Fibroblast of lung (primary cell): ENCODE results near the gene NUMBL. TPM values are rescaled to one million over a fixed set of nuclear protein-coding genes. Genes with fewer than 3 reads are reported as not detected.
"Not testable (repeated sequence)": the region's sequence is repeated elsewhere in the genome, so short reads cannot be mapped to it uniquely, and the experiment has no call there.

Source experiments
- DNase-seq, 2 donors: peaks; one replicate each; pipeline versions ENCODE4 v3.0.0 to v3.0.0-alpha.2; 2010; ENCODE audit warnings: low read depth in 2 of 2
- H2AFZ ChIP-seq: 2 replicates; pipeline ENCODE4 v1.5.1; 2012; ENCODE audit warnings: low read length, control low read depth, inconsistent platforms
- H3K27ac ChIP-seq: 2 replicates; pipeline ENCODE4 v1.5.1; 2011; ENCODE audit warnings: low read length, control low read depth; ENCODE audit not compliant: insufficient read depth
- H3K27me3 ChIP-seq: 2 replicates; pipeline ENCODE4 v1.5.1; 2011; ENCODE audit warnings: mild to moderate bottlenecking, low read length; ENCODE audit not compliant: control insufficient read depth, insufficient read depth
- H3K36me3 ChIP-seq: 2 replicates; pipeline ENCODE4 v1.5.1; 2011; ENCODE audit warnings: low read length; ENCODE audit not compliant: control insufficient read depth, insufficient read depth
- H3K4me1 ChIP-seq: 2 replicates; pipeline ENCODE4 v1.5.1; 2011; ENCODE audit warnings: low read length; ENCODE audit not compliant: control insufficient read depth, insufficient read depth; ENCODE audit errors: extremely low read depth
- H3K4me2 ChIP-seq: 2 replicates; pipeline ENCODE4 v1.5.1; 2011; ENCODE audit warnings: low read length, control low read depth; ENCODE audit not compliant: insufficient read depth; ENCODE audit errors: extremely low read depth
- H3K4me3 ChIP-seq, 4 experiments: fragments of 200-600 bp in 1 of 4; sonication (generic) in 1 of 4; replicated peaks in 1 of 4; 2 replicates each; pipeline ENCODE4 v1.5.1; 2011 to 2016; ENCODE audit warnings: low read length in 4 of 4, low read depth in 3 of 4, mild to moderate bottlenecking in 3 of 4, control low read depth in 2 of 4, inconsistent platforms in 1 of 4, mixed read lengths in 1 of 4; ENCODE audit not compliant: insufficient read depth in 1 of 4; ENCODE audit errors: control extremely low read depth in 1 of 4
- H3K79me2 ChIP-seq: 2 replicates; pipeline ENCODE4 v1.5.1; 2012; ENCODE audit warnings: mild to moderate bottlenecking, low read length, inconsistent platforms; ENCODE audit not compliant: control insufficient read depth, insufficient read depth
- H3K9ac ChIP-seq: 2 replicates; pipeline ENCODE4 v1.5.1; 2011; ENCODE audit warnings: mild to moderate bottlenecking, low read length, control low read depth; ENCODE audit not compliant: insufficient read depth
- H3K9me3 ChIP-seq: 2 replicates; pipeline ENCODE4 v1.5.1; 2012; ENCODE audit warnings: low read depth, low read length; ENCODE audit not compliant: control insufficient read depth, insufficient read depth
- H4K20me1 ChIP-seq: 2 replicates; pipeline ENCODE4 v1.5.1; 2011; ENCODE audit warnings: low read length; ENCODE audit not compliant: control insufficient read depth, insufficient read depth; ENCODE audit errors: extremely low read depth
- CTCF ChIP-seq, 2 donors: IDR thresholded peaks in 1 of 2; conservative IDR thresholded peaks in 1 of 2; 1 replicate in 1 of 2; 2 replicates in 1 of 2; pipeline ENCODE4 v1.5.1; 2011 to 2012; ENCODE audit warnings: low read length in 2 of 2, control low read depth in 1 of 2, inconsistent platforms in 1 of 2, low read depth in 1 of 2, mild to moderate bottlenecking in 1 of 2
- EZH2 ChIP-seq: IDR thresholded peaks from 2 replicates; pipeline ENCODE4 v1.5.1; 2012; ENCODE audit warnings: low read length, control low read depth, mild to moderate bottlenecking; ENCODE audit errors: missing control alignments
- polyA plus RNA-seq, 2 donors: library from polyadenylated mRNA; depleted of rRNA in 1 of 2; stranded (reverse) in 1 of 2; unstranded in 1 of 2; fragments of >200 nt; gene quantifications; 2 replicates each; pipeline ENCODE4 v1.2.1, GENCODE V29; 2011 to 2012; ENCODE audit warnings: missing spikeins in 1 of 2
- total RNA-seq: library from RNA; depleted of rRNA; stranded (reverse); fragments of >200 nt; gene quantifications from 2 replicates; pipeline ENCODE4 v1.2.1, GENCODE V29; 2014

NUMBL gene
- total and polyA plus RNA-seq, 2 donors (not counting 1 experiment from before 2014, with no cell fraction given): 28.2 to 33.4 TPM

GRCh38 chr19:40659116-40659515, 31.3 kb downstream of the NUMBL start:
- H3K27me3 ChIP-seq: no peaks in the 10 kb centered on the region
- no peak for DNase-seq

GRCh38 chr19:40658031-40658430, 32.4 kb downstream of the NUMBL start:
- no peak overlapping the region for H2AFZ ChIP-seq
- no peak for DNase-seq
- no peaks in the 10 kb centered on the region for H3K79me2 ChIP-seq
- H3K4me3 ChIP-seq: no peak overlapping the region
- no peaks in the 10 kb centered on the region for H3K36me3 ChIP-seq
- no peak overlapping the region for H3K9ac ChIP-seq
- H3K4me1 ChIP-seq: no peaks in the 10 kb centered on the region
- H4K20me1 ChIP-seq: no peaks in the 10 kb centered on the region
- no peak overlapping the region for H3K4me2 ChIP-seq
- no peak for TF ChIP-seq CTCF (conservative IDR thresholded peaks at IDR 0.05 in 1 of 2, IDR thresholded peaks at IDR 0.05 in 1 of 2; ENCODE audit: low read depth in 1 of 2, low read length in 2 of 2)
- TF ChIP-seq EZH2: no peak
- H3K27me3 ChIP-seq: no peaks in the 10 kb centered on the region
- H3K27ac ChIP-seq: no peak overlapping the region
- H3K9me3 ChIP-seq: no peaks in the 10 kb centered on the region

More at GRCh38 chr19:40659116-40659515, 31.3 kb downstream of the NUMBL start:
- Histone ChIP-seq H3K4me2 (no peak overlapping the region), H3K27ac (no peak overlapping the region), H3K9me3 (no peaks in the 10 kb centered on the region), H3K9ac (no peak overlapping the region), H3K4me3 (no peak overlapping the region), H2AFZ (no peak overlapping the region), H3K79me2 (no peaks in the 10 kb centered on the region), H4K20me1 (no peaks in the 10 kb centered on the region), H3K36me3 (no peaks in the 10 kb centered on the region), H3K4me1 (peaks cover 6% of the 10 kb centered on the region)
- TF ChIP-seq EZH2 (no peak), CTCF (conservative IDR thresholded peaks at IDR 0.05 in 1 of 2, IDR thresholded peaks at IDR 0.05 in 1 of 2; ENCODE audit: low read depth in 1 of 2, low read length in 2 of 2) (no peak)

GRCh38 chr19:40655684-40656083, 34.8 kb downstream of the NUMBL start:
- not testable (repeated sequence) for H3K27ac ChIP-seq, H3K36me3 ChIP-seq, DNase-seq, H3K27me3 ChIP-seq, H3K4me3 ChIP-seq, H3K4me2 ChIP-seq, H3K9me3 ChIP-seq, H3K4me1 ChIP-seq, H3K79me2 ChIP-seq, H2AFZ ChIP-seq, H4K20me1 ChIP-seq, H3K9ac ChIP-seq

- not testable (repeated sequence) for H3K4me2 ChIP-seq, H3K79me2 ChIP-seq, H3K36me3 ChIP-seq, H3K9me3 ChIP-seq, H2AFZ ChIP-seq, H3K9ac ChIP-seq, H4K20me1 ChIP-seq, H3K27ac ChIP-seq, H3K4me1 ChIP-seq, H3K27me3 ChIP-seq, H3K4me3 ChIP-seq, DNase-seq
These were observed 38.1 kb downstream of the NUMBL start for GRCh38 chr19:40652303-40652702.
